Neuronal stem cell (in vitro differentiated cells): ENCODE results near the gene LRRC46.

ENCODE experiments used
- DNase-seq: peaks from one replicate; pipeline ENCODE4 v3.0.0-alpha.2; 2013; ENCODE audit warnings: low spot score
- H2AFZ ChIP-seq: one replicate; pipeline ENCODE4 v1.6.1; 2013; ENCODE audit warnings: mild to moderate bottlenecking, low read length, inconsistent platforms
- H2AK5ac ChIP-seq: 2 replicates; pipeline ENCODE4 v1.6.1; 2013; ENCODE audit warnings: low read depth, mild to moderate bottlenecking, inconsistent platforms, low read length, moderate library complexity, mixed read lengths
- H2BK120ac ChIP-seq: 2 replicates; pipeline ENCODE4 v1.6.1; 2013; ENCODE audit warnings: low read depth, mild to moderate bottlenecking, inconsistent platforms, low read length, moderate library complexity, mixed read lengths
- H2BK12ac ChIP-seq: one replicate; pipeline ENCODE4 v1.6.1; 2013; ENCODE audit warnings: low read length, inconsistent platforms
- H2BK15ac ChIP-seq: 2 replicates; pipeline ENCODE4 v1.6.1; 2013; ENCODE audit warnings: mild to moderate bottlenecking, low read length, inconsistent platforms, mixed read lengths
- H2BK5ac ChIP-seq: one replicate; pipeline ENCODE4 v1.6.1; 2013; ENCODE audit warnings: inconsistent platforms, mild to moderate bottlenecking, low read length, moderate library complexity
- H3K14ac ChIP-seq: one replicate; pipeline ENCODE4 v1.6.1; 2013; ENCODE audit warnings: low read length, inconsistent platforms
- H3K18ac ChIP-seq: 2 replicates; pipeline ENCODE4 v1.6.1; 2013; ENCODE audit warnings: low read length, inconsistent platforms
- H3K23ac ChIP-seq: 2 replicates; pipeline ENCODE4 v1.6.1; 2013; ENCODE audit warnings: low read depth, mild to moderate bottlenecking, mixed read lengths, low read length, inconsistent platforms; ENCODE audit not compliant: poor library complexity
- H3K27ac ChIP-seq: replicated peaks from 3 replicates; pipeline ENCODE4 v1.5.1; 2013; ENCODE audit warnings: low read length, inconsistent platforms
- H3K27me3 ChIP-seq, 3 experiments: 2 replicates each; pipeline ENCODE4 v1.6.1; 2013; ENCODE audit warnings: low read length in 3 of 3, mild to moderate bottlenecking in 2 of 3, inconsistent platforms in 1 of 3, low read depth in 1 of 3, mixed read lengths in 1 of 3, moderate library complexity in 1 of 3; ENCODE audit not compliant: control insufficient read depth in 3 of 3, insufficient read depth in 3 of 3
- H3K36me3 ChIP-seq, 2 donors: replicated peaks in 1 of 2; 2 replicates each; pipeline ENCODE4 v1.6.1; 2013; ENCODE audit warnings: low read length in 2 of 2; ENCODE audit not compliant: control insufficient read depth in 2 of 2, insufficient read depth in 2 of 2
- H3K4ac ChIP-seq: 2 replicates; pipeline ENCODE4 v1.6.1; 2013; ENCODE audit warnings: inconsistent platforms, mild to moderate bottlenecking, low read length, moderate library complexity
- H3K4me1 ChIP-seq, 2 donors: 1 replicate in 1 of 2; 2 replicates in 1 of 2; pipeline ENCODE4 v1.6.1; 2013; ENCODE audit warnings: low read length in 2 of 2, low read depth in 1 of 2; ENCODE audit not compliant: control insufficient read depth in 2 of 2, insufficient read depth in 1 of 2
- H3K4me2 ChIP-seq: one replicate; pipeline ENCODE4 v1.6.1; 2013; ENCODE audit warnings: mild to moderate bottlenecking, low read length, inconsistent platforms; ENCODE audit not compliant: insufficient read depth, poor library complexity, severe bottlenecking
- H3K4me3 ChIP-seq, 2 donors: 2 replicates each; pipeline ENCODE4 v1.5.1; 2013; ENCODE audit warnings: low read length in 2 of 2, mild to moderate bottlenecking in 2 of 2, inconsistent platforms in 1 of 2, moderate library complexity in 1 of 2
- H3K79me1 ChIP-seq: one replicate; pipeline ENCODE4 v1.6.1; 2013; ENCODE audit warnings: low read depth, mild to moderate bottlenecking, inconsistent platforms, low read length, moderate library complexity
- H3K9ac ChIP-seq: one replicate; pipeline ENCODE4 v1.6.1; 2013; ENCODE audit warnings: mild to moderate bottlenecking, low read depth, low read length, inconsistent platforms; ENCODE audit not compliant: poor library complexity
- H3K9me3 ChIP-seq, 2 donors: replicated peaks in 1 of 2; 2 replicates each; pipeline versions ENCODE3 to v1.6.1; 2013; ENCODE audit warnings: low read length in 2 of 2, mild to moderate bottlenecking in 2 of 2, inconsistent platforms in 1 of 2, low read depth in 1 of 2, mixed read lengths in 1 of 2, moderate library complexity in 1 of 2; ENCODE audit not compliant: control insufficient read depth in 2 of 2, insufficient read depth in 1 of 2
- H4K8ac ChIP-seq: one replicate; pipeline ENCODE4 v1.6.1; 2013; ENCODE audit warnings: low read depth, mild to moderate bottlenecking, inconsistent platforms, low read length, moderate library complexity
- H4K91ac ChIP-seq: one replicate; pipeline ENCODE4 v1.6.1; 2013; ENCODE audit warnings: low read length, low read depth, mild to moderate bottlenecking, inconsistent platforms; ENCODE audit not compliant: poor library complexity
- WGBS, 2 donors: extraction: QIAGEN DNeasy Blood & Tissue Kit; methylation state at CpG; one replicate each; pipeline ENCODE4 v1.1.7; 2013; ENCODE audit warnings: missing lambda C conversion rate in 2 of 2, mixed read lengths in 1 of 2; ENCODE audit not compliant: insufficient read length in 2 of 2, insufficient replicate concordance in 1 of 2; ENCODE audit errors: extremely low coverage in 2 of 2; 5-methylcytosine and 5-hydroxymethylcytosine counted together

LRRC46 gene

DNA sequence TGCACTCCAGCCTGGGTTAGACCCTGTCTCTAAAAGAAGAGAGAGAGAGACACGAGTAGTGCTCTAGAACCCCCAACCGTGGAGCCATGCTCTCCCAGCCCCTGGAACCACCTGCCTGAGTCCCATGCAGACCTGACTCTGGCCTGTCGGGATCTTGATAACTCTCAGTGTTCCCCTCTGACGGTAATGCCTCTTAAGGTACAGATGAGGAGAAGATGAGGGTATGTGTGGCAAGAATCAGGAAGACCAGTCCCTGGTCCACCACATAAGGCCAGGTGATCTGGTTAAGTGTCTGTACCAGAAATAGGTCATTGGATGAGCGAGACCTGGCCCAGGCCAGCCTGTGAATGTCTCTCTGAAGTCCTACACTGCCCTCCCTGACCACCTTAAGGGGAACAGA, 28.3 kb upstream of the LRRC46 start:
- no CpG with 5 or more reads among the region's 5 CpGs for WGBS, 2 donors
- no peak overlapping the region for H2BK15ac ChIP-seq
- H3K4me1 ChIP-seq, result no peaks in the 10 kb centered on the region
- H2BK5ac ChIP-seq, result no peak overlapping the region
- no peaks in the 10 kb centered on the region for H3K79me1 ChIP-seq
- peaks cover 0 to 32% (median 5%) of the 10 kb centered on the region in 3 experiments for H3K27me3 ChIP-seq
- no peak overlapping the region for H2AK5ac ChIP-seq
- H2AFZ ChIP-seq, result no peak overlapping the region
- H3K36me3 ChIP-seq, result peaks cover 1 to 2% of the 10 kb centered on the region in 2 donors
- no peak overlapping the region for H3K18ac ChIP-seq
- no peaks in the 10 kb centered on the region for H3K9me3 ChIP-seq
- no peak overlapping the region for H3K23ac ChIP-seq
- no peak overlapping the region for H3K27ac ChIP-seq
- H3K4ac ChIP-seq, result no peak overlapping the region
- no peak for DNase-seq
- H3K14ac ChIP-seq, result no peak overlapping the region
- no peak overlapping the region for H4K91ac ChIP-seq
- H3K4me3 ChIP-seq, result no peak overlapping the region
- H4K8ac ChIP-seq, result no peak overlapping the region
- H3K4me2 ChIP-seq, result no peak overlapping the region
- no peak overlapping the region for H2BK12ac ChIP-seq
- H2BK120ac ChIP-seq, result no peak overlapping the region
- H3K9ac ChIP-seq, result no peak overlapping the region

DNA sequence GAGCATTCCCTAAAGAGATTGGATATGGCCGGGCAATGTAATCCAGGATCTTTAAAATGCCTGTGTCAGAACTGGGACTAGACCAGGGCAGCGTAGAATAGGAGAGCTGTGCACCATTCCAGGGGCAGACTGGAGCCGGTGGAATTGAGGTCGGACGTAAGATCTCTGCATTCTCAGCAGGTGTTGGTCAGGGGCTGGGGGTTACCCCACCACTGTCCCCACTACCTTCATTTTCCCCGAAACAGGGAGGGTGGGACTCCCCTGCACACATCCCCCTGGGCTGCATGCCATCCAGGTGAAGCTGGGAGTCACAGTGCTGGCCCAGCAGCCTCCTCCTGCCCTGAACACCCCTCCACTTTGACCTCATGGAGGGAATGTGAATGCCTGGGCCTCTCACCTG, 27.7 kb upstream of the LRRC46 start:
- Histone ChIP-seq H3K23ac (no peak overlapping the region), H3K4me3 (no peak overlapping the region), H3K9me3 (no peaks in the 10 kb centered on the region), H2BK5ac (no peak overlapping the region), H3K27me3 (peaks cover 0 to 32% (median 5%) of the 10 kb centered on the region in 3 experiments), H3K79me1 (no peaks in the 10 kb centered on the region), H3K4me2 (no peak overlapping the region), H3K4me1 (no peaks in the 10 kb centered on the region), H2BK12ac (no peak overlapping the region), H3K9ac (no peak overlapping the region), H2BK15ac (no peak overlapping the region), H2AK5ac (no peak overlapping the region), H3K36me3 (peaks cover 6 to 7% of the 10 kb centered on the region in 2 donors), H3K18ac (no peak overlapping the region), H2AFZ (no peak overlapping the region), H2BK120ac (no peak overlapping the region), H4K91ac (no peak overlapping the region), H3K14ac (peak overlapping the region; percentile 56), H4K8ac (no peak overlapping the region), H3K4ac (no peak overlapping the region), H3K27ac (no peak overlapping the region)
- WGBS, 2 donors, result no CpG with 5 or more reads among the region's 6 CpGs
- DNase-seq, result no peak

DNA sequence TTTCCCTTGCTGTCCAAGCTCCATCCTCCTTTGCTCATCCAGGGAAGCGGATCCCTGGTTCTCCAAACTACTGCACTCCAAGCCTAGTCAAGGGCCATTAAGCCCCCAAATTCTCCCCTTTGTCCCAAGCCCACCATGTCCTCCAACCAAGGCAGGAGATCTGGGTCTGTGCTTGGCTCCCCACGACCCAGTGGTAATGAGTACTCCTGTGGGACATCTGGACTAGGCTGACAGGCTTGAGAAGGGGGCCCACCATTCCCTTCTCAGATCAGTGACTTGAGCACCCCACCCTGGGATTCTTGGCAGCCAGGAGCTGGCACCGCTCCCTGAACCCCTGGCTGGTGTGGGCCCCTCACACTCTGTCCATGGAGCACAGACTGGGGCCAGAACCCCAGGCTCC, 27.0 kb upstream of the LRRC46 start:
- no peak overlapping the region for H3K18ac ChIP-seq
- peak overlapping the region; percentile 82 for H3K14ac ChIP-seq
- no peak overlapping the region for H2BK5ac ChIP-seq
- H4K91ac ChIP-seq, result no peak overlapping the region
- H2BK12ac ChIP-seq, result no peak overlapping the region
- no peak overlapping the region for H2BK15ac ChIP-seq
- H3K27ac ChIP-seq, result no peak overlapping the region
- DNase-seq, result no peak
- no CpG with 5 or more reads among the region's 3 CpGs for WGBS, 2 donors
- H4K8ac ChIP-seq, result no peak overlapping the region
- H3K4me2 ChIP-seq, result no peak overlapping the region
- no peaks in the 10 kb centered on the region for H3K79me1 ChIP-seq
- no peak overlapping the region for H3K4me3 ChIP-seq
- peak overlapping the region; percentile 84 for H3K4ac ChIP-seq
- H2BK120ac ChIP-seq, result no peak overlapping the region
- no peak overlapping the region for H3K23ac ChIP-seq
- H3K9ac ChIP-seq, result peak overlapping the region; percentile 60
- H2AK5ac ChIP-seq, result peak overlapping the region; percentile 63
- H3K27me3 ChIP-seq, result peaks cover 0 to 32% (median 5%) of the 10 kb centered on the region in 3 experiments
- H3K36me3 ChIP-seq, result peaks cover 12 to 14% of the 10 kb centered on the region in 2 donors
- no peaks in the 10 kb centered on the region for H3K9me3 ChIP-seq
- H3K4me1 ChIP-seq, result no peaks in the 10 kb centered on the region
- H2AFZ ChIP-seq, result no peak overlapping the region

DNA sequence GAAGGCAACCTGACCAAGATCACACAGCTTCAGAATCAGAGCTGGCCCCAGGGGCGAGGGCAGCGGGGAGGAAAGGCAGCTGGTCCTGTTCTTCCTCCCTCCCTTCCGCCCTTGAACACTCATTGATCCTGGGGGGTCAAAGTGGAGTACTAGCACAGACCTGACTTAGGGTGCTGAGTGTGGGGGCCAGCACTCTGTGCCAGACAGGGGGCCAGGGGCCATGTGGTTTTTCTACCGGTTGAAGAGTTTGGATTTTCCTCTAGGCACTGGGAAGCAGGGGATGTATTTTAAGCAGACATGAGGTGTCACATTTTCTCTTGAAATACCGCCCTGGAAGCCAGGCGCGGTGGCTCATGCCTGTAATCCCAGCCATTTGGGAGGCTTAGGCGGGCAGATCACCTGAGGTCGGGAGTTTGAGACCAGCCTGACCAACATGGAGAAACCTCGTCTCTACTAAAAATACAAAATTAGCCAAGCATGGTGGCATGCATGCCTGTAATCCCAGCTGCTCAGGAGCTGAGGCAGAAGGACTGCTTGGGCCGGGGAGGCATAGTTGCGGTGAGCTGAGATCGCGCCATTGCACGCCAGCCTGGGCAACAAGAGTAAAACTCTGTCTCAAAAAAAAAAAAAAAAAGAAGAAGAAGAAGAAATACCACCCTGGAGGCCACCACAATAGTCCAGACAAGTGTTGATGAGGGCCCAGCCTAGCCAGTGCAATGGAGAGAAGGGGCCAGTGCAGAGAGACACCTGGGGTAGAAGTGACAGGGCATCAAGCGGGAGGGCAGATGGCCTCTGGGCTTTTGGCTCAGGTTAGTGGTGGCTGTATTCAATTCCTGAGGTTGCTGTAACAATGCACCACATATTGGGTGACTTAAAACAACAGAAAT, 25.2 kb upstream of the LRRC46 start:
- no peak overlapping the region for H3K9ac ChIP-seq
- no peak overlapping the region for H3K27ac ChIP-seq
- no peak overlapping the region for H2AFZ ChIP-seq
- H4K91ac ChIP-seq, result no peak overlapping the region
- H4K8ac ChIP-seq, result no peak overlapping the region
- H2BK15ac ChIP-seq, result no peak overlapping the region
- DNase-seq, result no peak
- H3K4me2 ChIP-seq, result no peak overlapping the region
- no peak overlapping the region for H2AK5ac ChIP-seq
- no peaks in the 10 kb centered on the region for H3K9me3 ChIP-seq
- H3K36me3 ChIP-seq, result peaks cover 12 to 23% of the 10 kb centered on the region in 2 donors
- H2BK12ac ChIP-seq, result no peak overlapping the region
- H3K27me3 ChIP-seq, result peaks cover 0 to 24% (median 5%) of the 10 kb centered on the region in 3 experiments
- H3K18ac ChIP-seq, result no peak overlapping the region
- no peak overlapping the region for H3K4ac ChIP-seq
- WGBS, 2 donors, result no CpG with 5 or more reads among the region's 16 CpGs
- H2BK5ac ChIP-seq, result no peak overlapping the region
- no peak overlapping the region for H3K23ac ChIP-seq
- H3K4me3 ChIP-seq, result no peak overlapping the region
- H3K79me1 ChIP-seq, result no peaks in the 10 kb centered on the region
- no peak overlapping the region for H3K14ac ChIP-seq
- no peak overlapping the region for H2BK120ac ChIP-seq
- no peaks in the 10 kb centered on the region for H3K4me1 ChIP-seq
